H1 (cell line): ENCODE data around the gene MIA2. TPM values are rescaled to one million over a fixed set of nuclear protein-coding genes. Genes with fewer than 3 reads are reported as not detected.

ENCODE experiments used
- CBX5 ChIP-seq: fragments of 300-800, 300-1000 bp; sonication (generic); IDR thresholded peaks from 2 replicates; pipeline ENCODE4 v1.7.1; 2016; ENCODE audit warnings: antibody characterized with exemption, low read length, low read depth
- polyA plus RNA-seq, 7 experiments: library from polyadenylated mRNA; depleted of rRNA in 3 of 7; stranded (reverse) in 5 of 7; unstranded in 2 of 7; fragments of >200 nt in 5 of 7; fragments of 200-250 nt in 2 of 7; gene quantifications; 1 replicate in 5 of 7; 2 replicates in 1 of 7; 4 replicates in 1 of 7; pipeline versions ENCODE4 v1.2.1 to v1.2.3, GENCODE V29; 2011 to 2013; ENCODE audit warnings: missing spikeins in 2 of 7, mixed read lengths in 2 of 7
- total RNA-seq: library from RNA; stranded (reverse); fragmentation: NEBNext Ultra II Directional; extraction: Animal tissue kit (Norgen Biotek cat#: 25700); gene quantifications from 2 replicates; pipeline ENCODE4 v1.2.1, GENCODE V29; 2021

The MIA2 gene
- total and polyA plus RNA-seq, 2 of the 8 experiments (the other 6 are each of a cell fraction or from before 2014, with no cell fraction given): 10.1 to 15.0 TPM

- no peak for TF ChIP-seq CBX5
Observed at GRCh38 chr14:39425947-39426346, 192.2 kb downstream of the MIA2 start (continued).
